ENCODE results near the gene AANAT.

Gene AANAT

GRCh38 chr17:76467366-76467765 lies at the start of gene AANAT:
TSS of gene AANAT (plus strand) at chr17:76467603. CDS start at chr17:76468747, 1,144 bp downstream.
- DNase-seq = no peak

- DNase-seq = no peak
These were observed 47.7 kb upstream of the AANAT start for GRCh38 chr17:76419576-76420260.

- DNase-seq = no peak
These were observed 46.9 kb upstream of the AANAT start for GRCh38 chr17:76420356-76421043.

GRCh38 chr17:76421044-76421407 lies 46.4 kb upstream of the AANAT start:
- DNase-seq = no peak

- no peak for DNase-seq
These were observed 45.0 kb upstream of the AANAT start for GRCh38 chr17:76422406-76422805.

GRCh38 chr17:76422860-76423259 lies 44.5 kb upstream of the AANAT start:
- no peak for DNase-seq

GRCh38 chr17:76426853-76427252 lies 40.5 kb upstream of the AANAT start:
- DNase-seq = no peak

- DNase-seq = no peak
These were observed 39.7 kb upstream of the AANAT start for GRCh38 chr17:76427501-76428231.

GRCh38 chr17:76428511-76428910 lies 38.9 kb upstream of the AANAT start:
- DNase-seq = no peak

GRCh38 chr17:76431509-76431908 lies 35.9 kb upstream of the AANAT start:
- no peak for DNase-seq

- DNase-seq = no peak
These were observed 35.4 kb upstream of the AANAT start for GRCh38 chr17:76432004-76432403.

GRCh38 chr17:76432712-76433336 lies 34.6 kb upstream of the AANAT start:
- DNase-seq = no peak

GRCh38 chr17:76433693-76434092 lies 33.7 kb upstream of the AANAT start:
- no peak for DNase-seq

- no peak for DNase-seq
These were observed 32.5 kb upstream of the AANAT start for GRCh38 chr17:76434870-76435269.

GRCh38 chr17:76435751-76436150 lies 31.7 kb upstream of the AANAT start:
- no peak for DNase-seq

GRCh38 chr17:76437467-76438402 lies 29.7 kb upstream of the AANAT start:
- no peak for DNase-seq

- DNase-seq = no peak
These were observed 28.5 kb upstream of the AANAT start for GRCh38 chr17:76438906-76439305.

GRCh38 chr17:76439314-76439928 lies 28.0 kb upstream of the AANAT start:
- DNase-seq = no peak

- no peak for DNase-seq
These were observed 26.5 kb upstream of the AANAT start for GRCh38 chr17:76440751-76441362.

- DNase-seq = no peak
These were observed 25.6 kb upstream of the AANAT start for GRCh38 chr17:76441686-76442340.
